Stimulated activated naive CD8-positive, alpha-beta T cell treated with anti-CD3 and anti-CD28 coated beads, Interleukin-15, amount 100 ng/mL, for 72 hours (primary cell): ENCODE results near the gene NHLRC1.

ENCODE experiments used
- ATAC-seq: fragments of 150-1000 bp; cut with Tn5 transposase; 2 replicates; pipeline ENCODE4 v1.10.0; 2021; ENCODE audit warnings: mild to moderate bottlenecking, moderate library complexity
- DNase-seq, 2 donors: peaks; one replicate each; pipeline ENCODE4 v3.0.0; 2021 to 2022
- H3K27ac Mint-ChIP-seq, 2 donors: one replicate each; pipeline ENCODE4 v1.8.0; 2022; ENCODE audit warnings: mild to moderate bottlenecking in 2 of 2, mixed read lengths in 2 of 2, moderate library complexity in 2 of 2
- H3K27me3 Mint-ChIP-seq: one replicate; pipeline ENCODE4 v1.8.0; 2022; ENCODE audit warnings: mixed read lengths
- H3K4me1 Mint-ChIP-seq: one replicate; pipeline ENCODE4 v1.8.0; 2022; ENCODE audit warnings: mild to moderate bottlenecking, mixed read lengths
- H3K4me3 Mint-ChIP-seq, 2 donors: one replicate each; pipeline ENCODE4 v1.8.0; 2022; ENCODE audit warnings: mild to moderate bottlenecking in 2 of 2, mixed read lengths in 2 of 2, moderate library complexity in 1 of 2
- H3K9me3 Mint-ChIP-seq, 2 donors: one replicate each; pipeline ENCODE4 v1.8.0; 2022; ENCODE audit warnings: mixed read lengths in 2 of 2

The NHLRC1 gene

DNA sequence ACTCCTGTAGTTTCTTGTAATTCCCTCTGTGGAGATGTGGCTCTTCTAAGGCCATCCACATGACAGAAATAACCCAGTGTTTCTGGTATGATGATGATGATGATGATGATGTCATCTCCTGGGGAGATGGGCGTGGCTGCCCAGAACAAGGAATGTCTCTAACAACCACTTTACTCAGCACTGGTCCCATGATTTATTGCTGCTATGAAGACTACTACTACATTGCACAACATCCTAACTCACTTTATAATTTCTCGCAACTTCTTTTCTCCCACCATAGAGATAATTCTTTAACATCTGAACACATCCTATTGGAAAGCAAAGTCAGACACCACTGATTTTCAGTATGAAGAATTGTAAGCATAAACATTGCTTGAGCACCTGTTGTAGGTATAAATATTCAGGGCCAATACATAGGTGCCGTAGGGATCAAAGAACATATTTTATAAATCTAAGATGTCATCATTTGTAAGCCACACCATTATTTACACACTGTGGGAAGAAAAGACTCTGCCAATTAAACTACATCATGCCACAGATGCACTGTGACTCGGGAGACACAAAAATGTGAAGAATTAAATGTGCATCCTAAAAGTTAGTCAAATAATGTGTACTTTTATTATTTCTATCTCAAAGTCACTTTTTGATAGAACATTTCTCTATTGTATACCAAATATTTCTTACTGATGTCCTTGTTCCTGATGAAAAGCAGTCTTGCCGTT lies 26.0 kb upstream of the NHLRC1 start:
- ATAC-seq (no peak), DNase-seq (no peak)
- peaks cover 0 to 4% of the 10 kb centered on the region in 2 donors for H3K9me3 Mint-ChIP-seq
- peaks cover 11% of the 10 kb centered on the region for H3K4me1 Mint-ChIP-seq
- no peaks in the 10 kb centered on the region for H3K27me3 Mint-ChIP-seq
- no peak overlapping the region for H3K4me3 Mint-ChIP-seq
- H3K27ac Mint-ChIP-seq, result no peak overlapping the region

- Mint-ChIP-seq H3K27ac (no peak overlapping the region), H3K27me3 (no peaks in the 10 kb centered on the region), H3K4me1 (peaks cover 4% of the 10 kb centered on the region), H3K9me3 (peaks cover 0 to 3% of the 10 kb centered on the region in 2 donors), H3K4me3 (no peak overlapping the region)
- ATAC-seq, result no peak
- DNase-seq, result no peak
These were observed 25.1 kb upstream of the NHLRC1 start for GRCh38 chr6:18147616-18148015.

DNA sequence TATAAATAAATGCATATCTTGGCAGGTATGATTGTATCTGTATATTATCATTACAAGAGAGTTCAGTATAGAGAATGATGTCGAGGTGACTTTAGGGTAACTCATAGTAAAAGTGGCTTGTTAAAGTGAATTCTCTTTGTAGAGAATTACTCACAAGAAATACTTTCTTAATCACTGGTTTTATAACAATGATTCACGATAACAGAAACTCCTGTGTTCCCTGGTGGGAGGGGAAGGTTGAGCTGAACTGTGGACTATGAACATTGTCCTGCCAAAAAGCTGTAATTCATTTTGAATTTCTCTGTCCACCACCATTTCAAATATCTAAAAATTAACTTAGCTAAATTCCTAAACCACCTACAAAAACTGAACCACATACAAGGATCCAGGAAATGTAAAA lies 24.7 kb upstream of the NHLRC1 start:
- DNase-seq (no peak), ATAC-seq (peak; percentile 69)
- Mint-ChIP-seq H3K4me1 (no peaks in the 10 kb centered on the region), H3K4me3 (no peak overlapping the region), H3K27ac (no peak overlapping the region), H3K9me3 (no peaks in the 10 kb centered on the region), H3K27me3 (no peaks in the 10 kb centered on the region)

- Mint-ChIP-seq H3K27ac (peak overlapping the region in 1 of 2 donors; percentile 23), H3K27me3 (no peaks in the 10 kb centered on the region), H3K9me3 (no peaks in the 10 kb centered on the region), H3K4me1 (no peaks in the 10 kb centered on the region), H3K4me3 (no peak overlapping the region)
- ATAC-seq, result no peak
- DNase-seq, result no peak
These were observed 20.0 kb upstream of the NHLRC1 start for GRCh38 chr6:18142591-18142861.

- ATAC-seq (no peak), DNase-seq (no peak)
- Mint-ChIP-seq H3K4me1 (no peaks in the 10 kb centered on the region), H3K4me3 (no peak overlapping the region), H3K9me3 (no peaks in the 10 kb centered on the region), H3K27ac (no peak overlapping the region), H3K27me3 (no peaks in the 10 kb centered on the region)
These were observed 19.5 kb upstream of the NHLRC1 start for GRCh38 chr6:18141805-18142590.

DNA sequence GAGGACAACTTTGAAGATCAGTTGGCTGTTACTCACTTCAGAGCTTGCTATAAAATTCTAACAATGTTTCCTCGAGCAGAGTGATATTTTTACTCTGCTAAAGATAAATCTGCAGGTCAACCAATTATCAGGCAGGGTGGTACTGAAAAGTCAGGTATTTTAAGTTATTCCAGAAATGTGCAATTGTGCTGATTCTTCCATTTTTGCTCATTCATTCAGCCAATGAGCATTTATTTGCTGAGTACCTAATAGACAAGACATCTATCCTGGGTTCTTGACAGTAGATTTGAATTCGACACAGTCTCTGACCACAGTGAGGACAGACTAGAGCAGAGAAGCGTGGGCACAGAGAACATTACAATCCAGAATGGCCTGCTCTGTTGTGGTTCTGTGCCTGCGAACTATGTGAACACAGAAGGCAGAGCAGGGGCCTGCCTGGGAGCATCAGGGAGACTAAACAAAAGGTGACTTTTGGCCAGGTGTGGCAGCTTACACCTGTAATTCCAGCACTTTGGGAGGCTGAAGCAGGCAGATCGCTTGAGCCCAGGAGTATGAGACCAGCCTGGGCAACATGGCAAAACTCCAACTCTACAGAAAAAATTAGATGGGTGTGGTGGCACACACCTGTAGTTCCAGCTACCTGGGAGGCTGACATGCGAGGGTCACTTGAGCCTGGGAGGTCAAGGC lies 17.6 kb upstream of the NHLRC1 start:
- Mint-ChIP-seq H3K9me3 (no peaks in the 10 kb centered on the region), H3K4me1 (no peaks in the 10 kb centered on the region), H3K27me3 (no peaks in the 10 kb centered on the region), H3K4me3 (no peak overlapping the region), H3K27ac (peak overlapping the region in 1 of 2 donors; percentile 75)
- DNase-seq (no peak), ATAC-seq (no peak)

DNA sequence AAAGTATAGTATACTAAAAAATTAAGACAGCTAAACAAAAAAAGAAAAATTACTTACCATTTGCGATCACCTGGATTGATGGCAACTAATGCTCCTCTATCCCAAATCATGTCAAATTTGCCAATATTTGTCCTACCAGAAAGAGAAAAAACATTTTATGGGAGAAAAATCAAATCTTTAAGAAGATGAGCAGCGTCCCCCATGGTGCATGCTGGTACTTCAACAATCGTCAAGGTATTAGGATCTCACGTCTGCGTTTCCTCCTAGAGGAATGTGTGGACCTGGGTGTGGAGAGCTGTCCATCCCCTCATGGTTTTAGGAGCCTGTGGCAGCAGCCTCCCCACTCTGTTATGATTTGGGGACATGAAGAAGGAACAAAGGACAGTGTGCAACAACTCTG lies 16.4 kb upstream of the NHLRC1 start:
- Mint-ChIP-seq H3K9me3 (no peaks in the 10 kb centered on the region), H3K4me1 (no peaks in the 10 kb centered on the region), H3K4me3 (no peak overlapping the region), H3K27me3 (no peaks in the 10 kb centered on the region), H3K27ac (peak overlapping the region in 1 of 2 donors; percentile 46)
- ATAC-seq, result no peak
- DNase-seq, result no peak

DNA sequence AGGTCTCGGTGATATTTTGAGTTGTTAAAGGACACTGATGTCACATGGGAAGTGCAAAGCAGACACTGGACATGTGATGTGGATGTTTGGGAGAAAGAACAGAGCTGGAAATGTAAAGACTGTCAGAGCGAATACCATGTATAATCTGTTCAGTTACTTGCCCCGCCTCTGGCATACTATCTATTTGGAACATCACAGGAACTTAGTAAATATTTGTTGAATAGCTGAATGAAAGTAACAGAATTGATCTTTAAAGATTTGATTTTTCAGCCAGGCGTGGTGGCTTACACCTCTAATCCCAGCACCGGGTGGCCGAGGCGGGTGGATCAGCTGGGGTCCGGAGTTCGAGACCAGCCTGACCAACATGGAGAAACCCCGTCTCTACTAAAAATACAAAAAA lies 13.8 kb upstream of the NHLRC1 start:
- no peaks in the 10 kb centered on the region for H3K9me3 Mint-ChIP-seq
- DNase-seq, result no peak
- ATAC-seq, result no peak
- H3K4me1 Mint-ChIP-seq, result no peaks in the 10 kb centered on the region
- no peak overlapping the region for H3K27ac Mint-ChIP-seq
- H3K4me3 Mint-ChIP-seq, result no peak overlapping the region
- no peaks in the 10 kb centered on the region for H3K27me3 Mint-ChIP-seq

DNA sequence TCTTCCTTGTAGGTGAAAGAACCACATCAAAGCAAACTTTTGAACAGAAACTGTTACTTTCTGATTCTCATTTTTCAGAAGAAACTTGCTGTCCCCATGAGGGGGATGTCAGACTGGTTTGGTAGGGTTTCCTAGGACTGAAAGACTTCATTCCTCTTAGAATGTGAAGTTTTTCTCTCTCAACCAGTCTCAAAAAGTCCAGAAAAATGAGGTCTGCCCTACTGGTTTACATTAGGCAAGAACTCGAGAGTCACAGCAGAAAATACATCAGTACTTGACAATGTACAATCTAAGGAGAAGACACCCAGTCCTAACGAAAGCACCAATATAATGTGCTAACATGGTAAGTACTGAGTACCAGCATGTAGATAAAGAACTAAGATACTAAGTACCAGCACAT lies 12.7 kb upstream of the NHLRC1 start:
- Mint-ChIP-seq H3K27ac (no peak overlapping the region), H3K27me3 (no peaks in the 10 kb centered on the region), H3K4me1 (no peaks in the 10 kb centered on the region), H3K9me3 (no peaks in the 10 kb centered on the region), H3K4me3 (no peak overlapping the region)
- DNase-seq (no peak), ATAC-seq (no peak)

- no peak for DNase-seq
These were observed 9.9 kb upstream of the NHLRC1 start for GRCh38 chr6:18132346-18132745.

GRCh38 chr6:18126121-18126520 lies 3.6 kb upstream of the NHLRC1 start:
- Mint-ChIP-seq H3K4me3 (no peak overlapping the region), H3K9me3 (no peaks in the 10 kb centered on the region), H3K27me3 (peaks cover 33% of the 10 kb centered on the region), H3K27ac (no peak overlapping the region), H3K4me1 (peaks cover 18% of the 10 kb centered on the region)
- DNase-seq, result no peak
- ATAC-seq, result no peak

More at GRCh38 chr6:18132346-18132745, 9.9 kb upstream of the NHLRC1 start:
- H3K27me3 Mint-ChIP-seq, result no peaks in the 10 kb centered on the region
- H3K9me3 Mint-ChIP-seq, result no peaks in the 10 kb centered on the region
- no peak overlapping the region for H3K4me3 Mint-ChIP-seq
- H3K27ac Mint-ChIP-seq, result no peak overlapping the region
- no peak for ATAC-seq
- H3K4me1 Mint-ChIP-seq, result no peaks in the 10 kb centered on the region

- Mint-ChIP-seq H3K9me3 (peaks cover 0 to 8% of the 10 kb centered on the region in 2 donors), H3K4me1 (peaks cover 18% of the 10 kb centered on the region), H3K4me3 (peak overlapping the region; percentile 45 to 80), H3K27me3 (peaks cover 75% of the 10 kb centered on the region), H3K27ac (no peak overlapping the region)
- no peak for DNase-seq
- no peak for ATAC-seq
These were observed 823 bp downstream of the NHLRC1 start for GRCh38 chr6:18121580-18122127.

GRCh38 chr6:18119236-18119635 lies 3.2 kb downstream of the NHLRC1 start:
- no peak for DNase-seq
- H3K9me3 Mint-ChIP-seq, result peaks cover 3 to 8% of the 10 kb centered on the region in 2 donors
- H3K4me1 Mint-ChIP-seq, result peaks cover 33% of the 10 kb centered on the region
- ATAC-seq, result no peak
- H3K4me3 Mint-ChIP-seq, result no peak overlapping the region
- peaks cover 68% of the 10 kb centered on the region for H3K27me3 Mint-ChIP-seq
- H3K27ac Mint-ChIP-seq, result no peak overlapping the region

- Mint-ChIP-seq H3K27me3 (peaks cover 77% of the 10 kb centered on the region), H3K4me1 (peaks cover 34% of the 10 kb centered on the region), H3K9me3 (peaks cover 6 to 8% of the 10 kb centered on the region in 2 donors), H3K4me3 (no peak overlapping the region), H3K27ac (no peak overlapping the region)
- DNase-seq (no peak), ATAC-seq (no peak)
These were observed 4.1 kb downstream of the NHLRC1 start for GRCh38 chr6:18118330-18118729.

DNA sequence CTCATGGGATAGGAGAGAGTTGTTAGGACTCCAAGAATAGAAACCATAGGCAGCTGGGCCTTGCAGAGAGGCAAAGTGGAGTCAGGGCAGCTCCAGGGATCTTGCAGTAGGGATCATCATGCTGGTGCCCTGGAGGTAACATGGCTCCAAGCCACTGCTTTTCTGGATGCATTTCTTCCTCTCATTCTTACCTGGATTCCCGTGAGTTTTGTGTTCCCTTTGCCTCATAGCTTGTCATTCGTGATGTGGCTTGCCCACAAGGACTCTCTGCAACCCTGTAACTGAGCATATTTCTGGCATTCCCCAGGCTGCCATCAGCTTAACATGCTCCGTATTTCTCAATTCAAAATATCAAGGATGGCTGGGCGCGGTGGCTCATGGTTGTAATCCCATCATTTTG lies 5.3 kb downstream of the NHLRC1 start:
- peaks cover 77% of the 10 kb centered on the region for H3K27me3 Mint-ChIP-seq
- DNase-seq, result no peak

DNA sequence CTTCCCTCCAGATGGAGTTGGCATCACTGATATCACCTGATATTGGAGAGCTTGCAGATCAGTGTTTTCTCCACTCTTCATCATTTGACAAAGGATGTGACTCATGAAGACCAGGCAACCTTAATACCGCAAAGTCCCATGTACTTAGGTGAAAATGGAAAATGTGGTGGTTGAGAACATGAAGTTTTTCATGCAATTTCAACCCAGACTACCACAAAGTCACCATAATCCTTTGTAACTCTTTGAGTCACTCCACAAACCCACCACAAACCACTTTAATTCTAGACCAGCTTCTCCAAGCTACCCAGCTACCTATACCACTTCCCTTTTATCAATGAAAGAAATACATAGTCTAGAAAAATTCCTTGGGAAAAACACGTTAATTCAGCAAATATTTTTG lies 7.1 kb downstream of the NHLRC1 start:
- H3K4me1 Mint-ChIP-seq, result peaks cover 20% of the 10 kb centered on the region
- H3K9me3 Mint-ChIP-seq, result peaks cover 7 to 8% of the 10 kb centered on the region in 2 donors
- peak; percentile 51 to 64 for DNase-seq
- peak overlapping the region in 1 of 2 donors; percentile 50 for H3K27ac Mint-ChIP-seq
- H3K4me3 Mint-ChIP-seq, result peak overlapping the region; percentile 36 to 45
- ATAC-seq, result peak; percentile 96
- H3K27me3 Mint-ChIP-seq, result peaks cover 77% of the 10 kb centered on the region

More for the DNA sequence above, 5.3 kb downstream of the NHLRC1 start:
- peaks cover 26% of the 10 kb centered on the region for H3K4me1 Mint-ChIP-seq
- ATAC-seq, result no peak
- no peak overlapping the region for H3K27ac Mint-ChIP-seq
- H3K4me3 Mint-ChIP-seq, result no peak overlapping the region
- peaks cover 7 to 8% of the 10 kb centered on the region in 2 donors for H3K9me3 Mint-ChIP-seq
